Loucy (cell line): ENCODE data around the gene PPP4R4.

Experiments used
- H2AFZ ChIP-seq: fragments of 200-600 bp; sonication (generic); 2 replicates; pipeline ENCODE4 v1.6.0; 2016; ENCODE audit warnings: antibody characterized with exemption, mild to moderate bottlenecking, low read length, moderate library complexity
- H3F3A ChIP-seq: fragments of 200-600 bp; 2 replicates; pipeline ENCODE4 v1.6.0; 2016; ENCODE audit warnings: antibody characterized with exemption, low read depth, mild to moderate bottlenecking
- H3K27me3 ChIP-seq: fragments of 200-600 bp; sonication (generic); 2 replicates; pipeline ENCODE4 v1.6.1; 2014; ENCODE audit warnings: low read length, mild to moderate bottlenecking; ENCODE audit not compliant: insufficient read depth, poor library complexity, severe bottlenecking
- H3K36me3 ChIP-seq: fragments of 200-600 bp; sonication (generic); 2 replicates; pipeline ENCODE4 v1.6.1; 2016; ENCODE audit warnings: low read length; ENCODE audit not compliant: insufficient read depth
- H3K4me1 ChIP-seq: fragments of 200-600 bp; sonication (generic); 2 replicates; pipeline ENCODE4 v1.5.1; 2014; ENCODE audit warnings: low read length, mild to moderate bottlenecking; ENCODE audit not compliant: insufficient read depth, poor library complexity, severe bottlenecking
- H3K4me2 ChIP-seq: fragments of 200-600 bp; sonication (generic); 2 replicates; pipeline ENCODE4 v1.6.0; 2014; ENCODE audit warnings: antibody characterized with exemption, low read length, low read depth, mild to moderate bottlenecking; ENCODE audit not compliant: poor library complexity, severe bottlenecking
- H3K4me3 ChIP-seq: fragments of 200-600 bp; sonication (generic); 2 replicates; pipeline ENCODE4 v1.5.1; 2014; ENCODE audit warnings: low read length, mild to moderate bottlenecking, mixed read lengths; ENCODE audit not compliant: poor library complexity, severe bottlenecking
- H3K79me2 ChIP-seq: fragments of 200-600 bp; sonication (generic); 2 replicates; pipeline ENCODE4 v1.6.1; 2014; ENCODE audit warnings: low read length; ENCODE audit not compliant: insufficient read depth
- H3K9ac ChIP-seq: fragments of 200-600 bp; sonication (generic); 2 replicates; pipeline ENCODE4 v1.6.0; 2014; ENCODE audit warnings: mild to moderate bottlenecking, low read depth, low read length, moderate library complexity; ENCODE audit not compliant: poor library complexity, severe bottlenecking
- H3K9me2 ChIP-seq: fragments of 200-600 bp; sonication (generic); replicated peaks from 2 replicates; pipeline ENCODE4 v1.6.1; 2016; ENCODE audit warnings: low read depth, low read length, mixed read lengths
- H3K9me3 ChIP-seq: fragments of 200-600 bp; sonication (generic); 2 replicates; pipeline ENCODE4 v1.6.1; 2014; ENCODE audit warnings: mild to moderate bottlenecking, antibody characterized with exemption, low read length, low read depth; ENCODE audit not compliant: insufficient read depth
- H4K20me1 ChIP-seq: fragments of 200-600 bp; sonication (generic); 2 replicates; pipeline ENCODE4 v1.6.0; 2014; ENCODE audit warnings: antibody characterized with exemption, low read length, mild to moderate bottlenecking; ENCODE audit not compliant: insufficient read depth, poor library complexity, severe bottlenecking
- EZH2phosphoT487 ChIP-seq: fragments of 200-600 bp; IDR thresholded peaks from 2 replicates; pipeline ENCODE4 v1.6.1; 2018; ENCODE audit warnings: antibody characterized with exemption, mild to moderate bottlenecking, moderate library complexity, borderline replicate concordance
- TF ChIP-seq, protein P1 (sequence below): fragments of 200-600 bp; sonication (generic); conservative IDR thresholded peaks from 2 replicates; pipeline ENCODE4 v1.5.1; 2014; ENCODE audit warnings: mild to moderate bottlenecking, antibody characterized with exemption, low read length

The PPP4R4 gene

DNA sequence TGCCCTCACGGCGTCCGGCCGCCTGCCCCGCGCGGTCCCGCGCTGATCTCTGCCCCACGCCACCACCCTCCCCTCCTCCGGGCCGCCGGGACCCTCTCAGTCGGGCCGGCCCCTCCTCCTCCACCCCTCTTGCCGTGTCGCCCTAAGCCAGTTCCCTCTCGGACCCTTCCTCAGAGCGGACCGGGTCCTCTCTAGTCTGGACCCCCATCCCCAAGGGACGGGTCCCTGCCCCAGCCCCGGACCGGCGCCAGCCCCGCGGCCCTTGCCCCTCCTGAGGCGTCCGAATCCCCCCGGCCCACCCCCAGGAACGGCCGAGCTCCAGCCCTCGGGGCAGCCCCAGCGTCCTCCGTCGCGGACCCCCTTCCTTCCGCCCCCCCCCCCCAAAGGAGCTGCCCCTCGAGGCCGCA lies 485 bp downstream of the PPP4R4 start:
- H3K9ac ChIP-seq, result no peak overlapping the region
- TF ChIP-seq, protein P1, sequence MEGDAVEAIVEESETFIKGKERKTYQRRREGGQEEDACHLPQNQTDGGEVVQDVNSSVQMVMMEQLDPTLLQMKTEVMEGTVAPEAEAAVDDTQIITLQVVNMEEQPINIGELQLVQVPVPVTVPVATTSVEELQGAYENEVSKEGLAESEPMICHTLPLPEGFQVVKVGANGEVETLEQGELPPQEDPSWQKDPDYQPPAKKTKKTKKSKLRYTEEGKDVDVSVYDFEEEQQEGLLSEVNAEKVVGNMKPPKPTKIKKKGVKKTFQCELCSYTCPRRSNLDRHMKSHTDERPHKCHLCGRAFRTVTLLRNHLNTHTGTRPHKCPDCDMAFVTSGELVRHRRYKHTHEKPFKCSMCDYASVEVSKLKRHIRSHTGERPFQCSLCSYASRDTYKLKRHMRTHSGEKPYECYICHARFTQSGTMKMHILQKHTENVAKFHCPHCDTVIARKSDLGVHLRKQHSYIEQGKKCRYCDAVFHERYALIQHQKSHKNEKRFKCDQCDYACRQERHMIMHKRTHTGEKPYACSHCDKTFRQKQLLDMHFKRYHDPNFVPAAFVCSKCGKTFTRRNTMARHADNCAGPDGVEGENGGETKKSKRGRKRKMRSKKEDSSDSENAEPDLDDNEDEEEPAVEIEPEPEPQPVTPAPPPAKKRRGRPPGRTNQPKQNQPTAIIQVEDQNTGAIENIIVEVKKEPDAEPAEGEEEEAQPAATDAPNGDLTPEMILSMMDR, result no peak
- no peak for TF ChIP-seq EZH2phosphoT487
- no peaks in the 10 kb centered on the region for H3K9me3 ChIP-seq
- H3F3A ChIP-seq, result peaks cover 2% of the 10 kb centered on the region; the same call in 1 of the 2 replicates
- no peaks in the 10 kb centered on the region for H3K9me2 ChIP-seq
- no peaks in the 10 kb centered on the region for H3K79me2 ChIP-seq
- H3K4me1 ChIP-seq, result peaks cover 9% of the 10 kb centered on the region
- peak overlapping the region; percentile 50 for H3K4me2 ChIP-seq
- H3K4me3 ChIP-seq, result peak overlapping the region; percentile 62
- H4K20me1 ChIP-seq, result no peaks in the 10 kb centered on the region
- H3K27me3 ChIP-seq, result no peaks in the 10 kb centered on the region
- H3K36me3 ChIP-seq, result no peaks in the 10 kb centered on the region
- H2AFZ ChIP-seq, result peak overlapping the region; percentile 56; the same call in 1 of the 2 replicates

GRCh38 chr14:94175011-94175745 lies 1.1 kb downstream of the PPP4R4 start:
- Histone ChIP-seq H3K9ac (no peak overlapping the region), H3K9me3 (no peaks in the 10 kb centered on the region), H3F3A (peaks cover 2% of the 10 kb centered on the region; the same call in 1 of the 2 replicates), H3K4me1 (peaks cover 9% of the 10 kb centered on the region), H3K27me3 (no peaks in the 10 kb centered on the region), H3K4me3 (no peak overlapping the region), H3K4me2 (no peak overlapping the region), H3K36me3 (no peaks in the 10 kb centered on the region), H3K79me2 (no peaks in the 10 kb centered on the region), H3K9me2 (no peaks in the 10 kb centered on the region), H4K20me1 (no peaks in the 10 kb centered on the region), H2AFZ (no peak overlapping the region)
- TF ChIP-seq EZH2phosphoT487, result no peak
- TF ChIP-seq, protein P1, result no peak

DNA sequence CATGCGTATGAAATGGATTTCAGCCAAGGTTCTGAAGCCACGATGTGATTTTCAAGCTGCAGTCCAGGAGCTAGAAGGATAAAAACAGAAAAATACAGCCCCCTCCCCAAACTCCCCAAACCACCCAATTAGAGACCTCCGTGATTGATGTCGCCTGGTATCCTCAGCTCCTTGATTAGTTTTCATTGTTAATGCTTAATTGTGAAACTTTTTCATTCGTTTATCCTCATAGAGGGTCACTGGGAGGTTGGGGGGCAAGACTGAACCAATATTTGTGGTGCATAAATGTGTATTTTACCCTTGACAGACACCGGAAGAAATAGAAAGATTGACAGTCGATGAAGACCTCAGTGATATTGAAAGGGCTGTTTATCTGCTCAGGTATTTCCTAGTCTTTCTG lies 1.6 kb downstream of the PPP4R4 start:
- Histone ChIP-seq H3K4me2 (no peak overlapping the region), H3K79me2 (no peaks in the 10 kb centered on the region), H3K9me3 (no peaks in the 10 kb centered on the region), H3K9ac (no peak overlapping the region), H2AFZ (0 out of 2 replicates have a peak overlapping the region, but pooled peaks have one; percentile 6), H3K4me1 (peaks cover 9% of the 10 kb centered on the region), H3K4me3 (no peak overlapping the region), H3K27me3 (no peaks in the 10 kb centered on the region), H3F3A (peaks cover 2% of the 10 kb centered on the region; the same call in 1 of the 2 replicates), H4K20me1 (no peaks in the 10 kb centered on the region), H3K9me2 (no peaks in the 10 kb centered on the region), H3K36me3 (no peaks in the 10 kb centered on the region)
- no peak for TF ChIP-seq EZH2phosphoT487
- TF ChIP-seq, protein P1, result no peak
